IMR-90 (cell line): ENCODE data around the gene HCRTR1. TPM values are rescaled to one million over a fixed set of nuclear protein-coding genes. Genes with fewer than 3 reads are reported as not detected.

Experiments used
- ATAC-seq: fragments of 200-7000 bp; cut with Tn5 transposase; 2 replicates; pipeline ENCODE4 v1.9.1; 2020; ENCODE audit warnings: low read depth, mild to moderate bottlenecking, moderate library complexity
- BruUV-seq: library from RNA; stranded (reverse); fragments of 400-500 nt; replicated peaks from 2 replicates; lab custom pipeline; 2021; lab: Mats Ljungman, UMichigan
- CTCF ChIA-PET: fragments of 300-600 bp; formaldehyde crosslinking; extraction: SDS; loops from one replicate; lab custom pipeline; 2021; ENCODE audit warnings: antibody characterized with exemption; lab: Yijun Ruan, JAX
- POLR2A ChIA-PET: fragments of 300-600 bp; sonication (Branson Sonifier 250); formaldehyde crosslinking; loops from one replicate; lab custom pipeline; 2022; ENCODE audit warnings: antibody characterized with exemption; ENCODE audit not compliant: unreplicated experiment; lab: Charles Lee
- DNase-seq: peaks from one replicate; pipeline ENCODE4 v3.0.0; 2013
- H2AFZ ChIP-seq: replicated peaks from 2 replicates; pipeline ENCODE3; 2013; ENCODE audit warnings: low read length, mild to moderate bottlenecking; ENCODE audit not compliant: poor library complexity
- H2AK5ac ChIP-seq: 2 replicates; pipeline ENCODE4 v1.6.1; 2013; ENCODE audit warnings: low read depth, low read length, inconsistent platforms
- H2AK9ac ChIP-seq: replicated peaks from 2 replicates; pipeline ENCODE3; 2013; ENCODE audit warnings: mild to moderate bottlenecking, low read depth, low read length, moderate library complexity; ENCODE audit not compliant: poor library complexity
- H2BK120ac ChIP-seq: 2 replicates; pipeline ENCODE4 v1.6.1; 2013; ENCODE audit warnings: low read depth, low read length, inconsistent platforms
- H2BK15ac ChIP-seq: 3 replicates; pipeline ENCODE4 v1.6.1; 2013; ENCODE audit warnings: low read depth, low read length, inconsistent platforms
- H2BK20ac ChIP-seq: 2 replicates; pipeline ENCODE4 v1.6.1; 2013; ENCODE audit warnings: low read depth, mild to moderate bottlenecking, inconsistent platforms, low read length, moderate library complexity
- H2BK5ac ChIP-seq: 2 replicates; pipeline ENCODE4 v1.6.1; 2013; ENCODE audit warnings: mild to moderate bottlenecking, low read depth, low read length, inconsistent platforms; ENCODE audit not compliant: poor library complexity, severe bottlenecking
- H3K14ac ChIP-seq: replicated peaks from 2 replicates; pipeline ENCODE4 v1.6.1; 2013; ENCODE audit warnings: low read depth, low read length, inconsistent platforms
- H3K18ac ChIP-seq: 2 replicates; pipeline ENCODE4 v1.6.1; 2013; ENCODE audit warnings: low read depth, low read length, control low read depth
- H3K23ac ChIP-seq: 2 replicates; pipeline ENCODE4 v1.6.1; 2013; ENCODE audit warnings: low read depth, low read length, inconsistent platforms
- H3K27ac ChIP-seq: 2 replicates; pipeline ENCODE4 v1.5.1; 2013; ENCODE audit warnings: mild to moderate bottlenecking, control low read depth, low read length; ENCODE audit not compliant: insufficient read depth
- H3K27me3 ChIP-seq: 2 replicates; pipeline ENCODE4 v1.6.1; 2013; ENCODE audit warnings: low read length; ENCODE audit not compliant: control insufficient read depth, insufficient read depth
- H3K36me3 ChIP-seq: 2 replicates; pipeline ENCODE4 v1.6.1; 2013; ENCODE audit warnings: low read length, mixed read lengths; ENCODE audit not compliant: control insufficient read depth, insufficient read depth
- H3K4ac ChIP-seq: 2 replicates; pipeline ENCODE4 v1.6.1; 2013; ENCODE audit warnings: low read depth, low read length, inconsistent platforms
- H3K4me1 ChIP-seq: 2 replicates; pipeline ENCODE4 v1.6.1; 2013; ENCODE audit warnings: low read length, mixed read lengths; ENCODE audit not compliant: control insufficient read depth, insufficient read depth
- H3K4me2 ChIP-seq: 2 replicates; pipeline ENCODE4 v1.6.1; 2013; ENCODE audit warnings: low read depth, mild to moderate bottlenecking, control low read depth, low read length, moderate library complexity
- H3K4me3 ChIP-seq: 2 replicates; pipeline ENCODE4 v1.5.1; 2013; ENCODE audit warnings: low read depth, mild to moderate bottlenecking, control low read depth, low read length, moderate library complexity; ENCODE audit not compliant: insufficient read depth
- H3K56ac ChIP-seq: 2 replicates; pipeline ENCODE4 v1.6.1; 2013; ENCODE audit warnings: low read length, inconsistent platforms; ENCODE audit not compliant: insufficient read depth; ENCODE audit errors: extremely low read depth
- H3K79me1 ChIP-seq, 2 experiments: 2 replicates each; pipeline ENCODE4 v1.6.1; 2013; ENCODE audit warnings: low read length in 2 of 2, inconsistent platforms in 1 of 2, low read depth in 1 of 2
- H3K9ac ChIP-seq: 2 replicates; pipeline ENCODE4 v1.6.1; 2013; ENCODE audit warnings: low read depth, low read length, control low read depth
- H3K9me1 ChIP-seq: 2 replicates; pipeline ENCODE4 v1.6.1; 2013; ENCODE audit warnings: low read length, inconsistent platforms; ENCODE audit not compliant: insufficient read depth
- H3K9me3 ChIP-seq: 2 replicates; pipeline ENCODE4 v1.6.1; 2013; ENCODE audit warnings: low read length; ENCODE audit not compliant: control insufficient read depth, insufficient read depth
- H4K20me1 ChIP-seq: 2 replicates; pipeline ENCODE4 v1.6.1; 2013; ENCODE audit warnings: low read length, inconsistent platforms; ENCODE audit not compliant: insufficient read depth
- H4K5ac ChIP-seq: 2 replicates; pipeline ENCODE4 v1.6.1; 2013; ENCODE audit warnings: mild to moderate bottlenecking, low read depth, low read length, control low read depth
- H4K8ac ChIP-seq, 2 experiments: 2 replicates each; pipeline ENCODE4 v1.6.1; 2013; ENCODE audit warnings: low read depth in 2 of 2, low read length in 2 of 2, control low read depth in 1 of 2, inconsistent platforms in 1 of 2
- H4K91ac ChIP-seq: 2 replicates; pipeline ENCODE4 v1.6.1; 2013; ENCODE audit warnings: low read depth, low read length, inconsistent platforms; ENCODE audit not compliant: insufficient read depth
- BHLHE40 ChIP-seq: fragments of 150-350 bp; IDR thresholded peaks from 2 replicates; pipeline ENCODE4 v1.6.1; 2016; ENCODE audit warnings: mild to moderate bottlenecking, low read depth, low read length
- CEBPB ChIP-seq: IDR thresholded peaks from 2 replicates; pipeline ENCODE4 v1.6.1; 2012; ENCODE audit warnings: low read depth, low read length, improper control_type of control experiment
- CHD1 ChIP-seq: IDR thresholded peaks from 2 replicates; pipeline ENCODE4 v1.6.1; 2012; ENCODE audit warnings: low read depth, low read length, improper control_type of control experiment
- CTCF ChIP-seq: conservative IDR thresholded peaks from 2 replicates; pipeline ENCODE4 v1.5.1; 2012; ENCODE audit warnings: mild to moderate bottlenecking, low read depth, low read length, improper control_type of control experiment
- ELK1 ChIP-seq: fragments of 150-350 bp; IDR thresholded peaks from 2 replicates; pipeline ENCODE4 v1.6.1; 2016; ENCODE audit warnings: low read depth, mild to moderate bottlenecking, low read length, moderate library complexity, borderline replicate concordance
- FOS ChIP-seq: fragments of 150-350 bp; IDR thresholded peaks from 2 replicates; pipeline ENCODE4 v1.6.1; 2016; ENCODE audit warnings: low read depth, low read length
- MAFK ChIP-seq: IDR thresholded peaks from 2 replicates; pipeline ENCODE4 v1.6.1; 2012; ENCODE audit warnings: low read depth, low read length, improper control_type of control experiment
- MAZ ChIP-seq: IDR thresholded peaks from 2 replicates; pipeline ENCODE4 v1.6.1; 2012; ENCODE audit warnings: low read depth, mild to moderate bottlenecking, low read length, improper control_type of control experiment, moderate library complexity, borderline replicate concordance
- MXI1 ChIP-seq: IDR thresholded peaks from 2 replicates; pipeline ENCODE4 v1.6.1; 2012; ENCODE audit warnings: low read depth, mild to moderate bottlenecking, low read length, moderate library complexity, borderline replicate concordance
- NFE2L2 ChIP-seq: fragments of 150-350 bp; IDR thresholded peaks from 2 replicates; pipeline ENCODE4 v1.6.1; 2016; ENCODE audit warnings: low read depth, mild to moderate bottlenecking, low read length
- POLR2A ChIP-seq: IDR thresholded peaks from 2 replicates; pipeline ENCODE4 v1.6.1; 2012; ENCODE audit warnings: mild to moderate bottlenecking, low read depth, low read length
- RAD21 ChIP-seq: IDR thresholded peaks from 2 replicates; pipeline ENCODE4 v1.6.1; 2012; ENCODE audit warnings: low read length, improper control_type of control experiment
- RCOR1 ChIP-seq: IDR thresholded peaks from 2 replicates; pipeline ENCODE4 v1.6.1; 2012; ENCODE audit warnings: mild to moderate bottlenecking, low read length, improper control_type of control experiment; ENCODE audit not compliant: insufficient replicate concordance
- RFX5 ChIP-seq: IDR thresholded peaks from 2 replicates; pipeline ENCODE4 v1.8.0; 2012; ENCODE audit warnings: low read depth, mild to moderate bottlenecking, low read length, moderate library complexity
- SMC3 ChIP-seq: fragments of 150-350 bp; IDR thresholded peaks from 2 replicates; pipeline ENCODE4 v1.6.1; 2016; ENCODE audit warnings: low read depth, mild to moderate bottlenecking, antibody characterized with exemption, low read length, moderate library complexity
- USF2 ChIP-seq: fragments of 150-350 bp; IDR thresholded peaks from 2 replicates; pipeline ENCODE4 v1.6.1; 2017; ENCODE audit warnings: mild to moderate bottlenecking, antibody characterized with exemption, low read length, low read depth
- WGBS, 2 experiments: methylation state at CpG; one replicate each; pipeline versions ENCODE4 v1.1.5 to v1.1.7; 2013; ENCODE audit warnings: missing lambda C conversion rate in 2 of 2; ENCODE audit not compliant: insufficient read length in 1 of 2; ENCODE audit errors: extremely low coverage in 2 of 2; 5-methylcytosine and 5-hydroxymethylcytosine counted together
- dilution Hi-C: fragments of 300-500 bp; cut with HindIII; formaldehyde crosslinking; loops from one replicate; pipeline ENCODE4 v1.14.3; 2018; ENCODE audit warnings: low sequenced_read_pairs; ENCODE audit not compliant: unreplicated experiment
- in situ Hi-C: fragments of 300-500 bp; cut with MboI; formaldehyde crosslinking; loops from 3 replicates; pipeline ENCODE4 v1.14.3; 2019; ENCODE audit warnings: low sequenced_read_pairs, inconsistent platforms, mixed read lengths
- intact Hi-C: fragments of 100-400 bp; cut with micrococcal nuclease; formaldehyde crosslinking; loops from 2 replicates; pipeline ENCODE4 v1.10.0; 2022
- polyA plus RNA-seq, 3 experiments: library from polyadenylated mRNA; depleted of rRNA; stranded (reverse); fragments of >200 nt; gene quantifications; 2 replicates each; pipeline ENCODE4 v1.2.3, GENCODE V29; 2012; ENCODE audit warnings: low replicate concordance in 1 of 3
- total RNA-seq: library from RNA; depleted of rRNA; stranded (reverse); fragments of >200 nt; gene quantifications from 2 replicates; pipeline ENCODE4 v1.2.3, GENCODE V29; 2012

HCRTR1 gene
- total and polyA plus RNA-seq, 2 of the 4 experiments (the other 2 are of a cell fraction) = not detected

GRCh38 chr1:31596737-31597097 is 20.8 kb upstream of the HCRTR1 start:
- POLR2A ChIA-PET = no interaction called here

More at GRCh38 chr1:31596737-31597097, 20.8 kb upstream of the HCRTR1 start:
- dilution Hi-C loops (no loop called here), intact Hi-C loops (no loop called here), in situ Hi-C loops (no loop called here)
- H4K8ac ChIP-seq = no peak overlapping the region
- H2BK120ac ChIP-seq = no peak overlapping the region
- H3K36me3 ChIP-seq = no peaks in the 10 kb centered on the region
- 11% methylated on average over 1 of the region's 6 CpGs; no CpG with 5 or more reads in 1 of the 2 experiments for WGBS, 2 experiments
- no peaks in the 10 kb centered on the region for H3K9me3 ChIP-seq
- H3K27me3 ChIP-seq = peaks cover 13% of the 10 kb centered on the region
- BruUV-seq = no TSS peak
- ATAC-seq (no peak), DNase-seq (peak; percentile 33)
- no peak for TF ChIP-seq MXI1
- TF ChIP-seq CHD1 = no peak
- no peak for TF ChIP-seq MAZ
- TF ChIP-seq RFX5 = no peak
- TF ChIP-seq BHLHE40 = no peak
- no peak for TF ChIP-seq RAD21
- TF ChIP-seq SMC3 = no peak
- no peak for TF ChIP-seq USF2
- no peak for TF ChIP-seq ELK1
- TF ChIP-seq CTCF = no peak
- no peak for TF ChIP-seq NFE2L2
- no peak for TF ChIP-seq CEBPB
- no peak for TF ChIP-seq MAFK
- no peak for TF ChIP-seq POLR2A
- TF ChIP-seq RCOR1 = no peak
- TF ChIP-seq FOS = no peak
- CTCF ChIA-PET = interaction anchor here (1.0 to 1.3 kb wide), 3 partner anchors 9 to 36 kb away, joined by 3 to 4 read pairs (median 4); no protein-coding TSS in a partner anchor
- H3K79me1 ChIP-seq = no peaks in the 10 kb centered on the region
- no peaks in the 10 kb centered on the region for H4K20me1 ChIP-seq
- no peak overlapping the region for H3K4me2 ChIP-seq
- H2AK9ac ChIP-seq = no peak overlapping the region
- H3K27ac ChIP-seq = no peak overlapping the region
- H3K14ac ChIP-seq = no peak overlapping the region
- H2BK5ac ChIP-seq = no peak overlapping the region
- H2BK20ac ChIP-seq = no peak overlapping the region
- H2AK5ac ChIP-seq = no peak overlapping the region
- H4K91ac ChIP-seq = no peak overlapping the region
- H3K56ac ChIP-seq = no peak overlapping the region
- no peaks in the 10 kb centered on the region for H3K9me1 ChIP-seq
- H3K4me1 ChIP-seq = no peaks in the 10 kb centered on the region
- H3K4me3 ChIP-seq = no peak overlapping the region
- H2BK15ac ChIP-seq = no peak overlapping the region
- no peak overlapping the region for H3K23ac ChIP-seq
- H3K18ac ChIP-seq = no peak overlapping the region
- no peak overlapping the region for H3K4ac ChIP-seq
- no peak overlapping the region for H2AFZ ChIP-seq
- H3K9ac ChIP-seq = no peak overlapping the region
- H4K5ac ChIP-seq = no peak overlapping the region
